ENCODE measurements around the gene UBE2D4. TPM values are rescaled to one million over a fixed set of nuclear protein-coding genes. Genes with fewer than 3 reads are reported as not detected.

Gene UBE2D4
- total and polyA plus RNA-seq, 2 donors (not counting 3 experiments of a cell fraction or from before 2014, with no cell fraction given) = 11.3 to 19.8 TPM

DNA sequence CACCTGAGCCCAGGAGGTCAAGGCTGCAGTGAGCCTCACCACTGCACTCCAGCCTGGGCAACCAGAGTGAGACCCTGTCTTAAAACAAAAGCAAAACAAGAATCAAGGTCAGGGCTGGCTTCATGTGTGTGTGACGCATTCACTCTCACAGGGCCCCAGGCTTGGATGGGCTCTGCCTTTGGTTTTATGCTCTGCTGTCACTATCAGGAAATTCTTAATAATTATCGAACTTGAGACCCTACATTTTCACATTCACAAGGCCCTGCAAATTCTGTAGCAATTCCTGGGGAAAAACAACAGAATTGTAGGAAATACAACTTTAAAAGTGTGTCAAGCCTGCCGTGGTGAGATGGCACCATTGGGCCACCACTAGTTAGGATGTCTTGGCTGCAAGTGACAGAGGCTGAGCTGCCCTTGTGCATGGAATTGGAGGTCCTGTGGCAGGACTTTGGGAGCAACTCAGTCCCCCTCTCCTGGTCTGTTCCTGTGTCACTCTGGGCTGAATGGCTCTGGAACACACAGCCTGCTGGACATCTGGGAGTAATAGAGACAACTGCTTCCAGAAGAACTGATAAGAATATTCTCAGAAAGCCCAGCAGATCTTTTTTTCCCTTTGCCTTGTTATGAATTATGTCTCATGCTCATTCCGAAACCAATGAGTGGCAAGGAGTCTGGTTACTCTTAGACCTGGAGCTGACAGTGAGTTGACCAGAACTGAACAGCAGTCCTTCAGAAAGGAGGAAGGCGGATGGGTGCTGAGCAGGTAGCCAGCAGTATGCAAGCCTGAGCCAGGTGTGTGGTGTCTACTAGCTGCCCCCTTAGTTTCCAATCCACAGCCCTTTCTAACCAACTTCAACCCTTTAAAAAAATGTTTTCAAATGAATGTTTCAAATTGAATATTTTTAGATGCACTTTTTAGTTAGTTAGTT lies 3.6 kb downstream of the UBE2D4 start:
- TF ChIP-seq POLR2AphosphoS5 (IDR thresholded peaks at IDR 0.05; ENCODE audit: insufficient read depth, low read depth, low read length) = no peak
- TF ChIP-seq, protein P1, sequence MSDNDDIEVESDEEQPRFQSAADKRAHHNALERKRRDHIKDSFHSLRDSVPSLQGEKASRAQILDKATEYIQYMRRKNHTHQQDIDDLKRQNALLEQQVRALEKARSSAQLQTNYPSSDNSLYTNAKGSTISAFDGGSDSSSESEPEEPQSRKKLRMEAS (IDR thresholded peaks at IDR 0.05; ENCODE audit: insufficient read depth, insufficient read length) = no peak
- no peak for TF ChIP-seq POLR2A (IDR thresholded peaks at IDR 0.05; ENCODE audit: low read depth, low read length)
- TF ChIP-seq MYC (IDR thresholded peaks at IDR 0.05; ENCODE audit: low read depth, low read length) = no peak
- TF ChIP-seq, protein P2, sequence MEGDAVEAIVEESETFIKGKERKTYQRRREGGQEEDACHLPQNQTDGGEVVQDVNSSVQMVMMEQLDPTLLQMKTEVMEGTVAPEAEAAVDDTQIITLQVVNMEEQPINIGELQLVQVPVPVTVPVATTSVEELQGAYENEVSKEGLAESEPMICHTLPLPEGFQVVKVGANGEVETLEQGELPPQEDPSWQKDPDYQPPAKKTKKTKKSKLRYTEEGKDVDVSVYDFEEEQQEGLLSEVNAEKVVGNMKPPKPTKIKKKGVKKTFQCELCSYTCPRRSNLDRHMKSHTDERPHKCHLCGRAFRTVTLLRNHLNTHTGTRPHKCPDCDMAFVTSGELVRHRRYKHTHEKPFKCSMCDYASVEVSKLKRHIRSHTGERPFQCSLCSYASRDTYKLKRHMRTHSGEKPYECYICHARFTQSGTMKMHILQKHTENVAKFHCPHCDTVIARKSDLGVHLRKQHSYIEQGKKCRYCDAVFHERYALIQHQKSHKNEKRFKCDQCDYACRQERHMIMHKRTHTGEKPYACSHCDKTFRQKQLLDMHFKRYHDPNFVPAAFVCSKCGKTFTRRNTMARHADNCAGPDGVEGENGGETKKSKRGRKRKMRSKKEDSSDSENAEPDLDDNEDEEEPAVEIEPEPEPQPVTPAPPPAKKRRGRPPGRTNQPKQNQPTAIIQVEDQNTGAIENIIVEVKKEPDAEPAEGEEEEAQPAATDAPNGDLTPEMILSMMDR (IDR thresholded peaks at IDR 0.05; ENCODE audit: extremely low read depth in 1 of 2, insufficient read depth in 1 of 2, low read depth in 1 of 2, low read length in 2 of 2) = no peak
- no peak for TF ChIP-seq FOS (IDR thresholded peaks at IDR 0.05; ENCODE audit: borderline replicate concordance, insufficient read depth, low read length)
- no peak for TF ChIP-seq EZH2 (IDR thresholded peaks at IDR 0.05; ENCODE audit: borderline replicate concordance, low read depth, low read length, severe bottlenecking)
- TF ChIP-seq JUN (IDR thresholded peaks at IDR 0.05; ENCODE audit: borderline replicate concordance, insufficient read depth, insufficient read length, low read depth) = no peak
- TF ChIP-seq GATA2 (IDR thresholded peaks at IDR 0.05; ENCODE audit: insufficient read depth, insufficient read length, low read depth, low read length) = no peak
- no peaks in the 10 kb centered on the region for H3K36me3 ChIP-seq (ENCODE audit: control insufficient read depth in 2 of 2, extremely low read depth in 1 of 2, insufficient read depth in 2 of 2, low read length in 2 of 2)
- no TSS peak for BruUV-seq (replicated peaks)
- FAIRE-seq (no peak), DNase-seq (ENCODE audit: low read depth, low spot score) (no peak)
- no peak overlapping the region for H3K27ac ChIP-seq (ENCODE audit: insufficient read depth, low read depth, low read length)
- CTCF ChIA-PET = interaction anchor here (0.9 to 1.2 kb wide), 2 partner anchors 15 to 16 kb away, joined by 3 to 4 read pairs; no protein-coding TSS in a partner anchor
- dilution Hi-C loops (cut with MboI; ENCODE audit: extremely low pct_ligation_motif_present, low sequenced_read_pairs) (no loop called here), intact Hi-C loops (cut with micrococcal nuclease) (no loop called here)
- no peak overlapping the region for H3K9ac ChIP-seq (replicated peaks; ENCODE audit: extremely low read depth, insufficient read depth, low read length)
- H3K4me1 ChIP-seq (ENCODE audit: control insufficient read depth, extremely low read depth, insufficient read depth, low read length) = peaks cover 3% of the 10 kb centered on the region
- H3K9me3 ChIP-seq (replicated peaks; ENCODE audit: control insufficient read depth, insufficient read depth, low read length) = no peaks in the 10 kb centered on the region
- no peaks in the 10 kb centered on the region for H4K20me1 ChIP-seq (replicated peaks; ENCODE audit: control insufficient read depth, extremely low read depth, insufficient read depth, low read length)
- no peaks in the 10 kb centered on the region for H3K27me3 ChIP-seq (ENCODE audit: control insufficient read depth in 2 of 2, insufficient read depth in 2 of 2, low read length in 2 of 2)
- no peak overlapping the region for H3K4me2 ChIP-seq (ENCODE audit: insufficient read depth, low read length)
- no peak overlapping the region for H2AFZ ChIP-seq (ENCODE audit: low read depth, low read length)
- no peaks in the 10 kb centered on the region for H3K79me2 ChIP-seq (ENCODE audit: control insufficient read depth, insufficient read depth, low read length)
- no peak overlapping the region for H3K4me3 ChIP-seq (replicated peaks in 1 of 3; ENCODE audit: insufficient read depth in 1 of 3, low read depth in 1 of 3, low read length in 3 of 3)
- no peaks in the 10 kb centered on the region for H3K9me1 ChIP-seq (replicated peaks; ENCODE audit: control insufficient read depth, extremely low read depth, insufficient read depth, low read length)
- POLR2A ChIA-PET = no interaction called here

Data from endothelial cell of umbilical vein (primary cell).